ENCODE measurements around the gene SEC14L6. TPM values are rescaled to one million over a fixed set of nuclear protein-coding genes. Genes with fewer than 3 reads are reported as not detected.
A peak's percentile ranks its signal among the peaks of the same experiment; 100 is the strongest.
"Not testable (repeated sequence)": the region's sequence is repeated elsewhere in the genome, so short reads cannot be mapped to it uniquely, and the experiment has no call there.

The SEC14L6 gene
- polyA plus RNA-seq (2011; rRNA removed), result 0.06 and 0.19 TPM in 2 replicates
- not detected in 2 replicates for polyA minus RNA-seq (2011; rRNA and poly(A)+ RNA removed)

DNA sequence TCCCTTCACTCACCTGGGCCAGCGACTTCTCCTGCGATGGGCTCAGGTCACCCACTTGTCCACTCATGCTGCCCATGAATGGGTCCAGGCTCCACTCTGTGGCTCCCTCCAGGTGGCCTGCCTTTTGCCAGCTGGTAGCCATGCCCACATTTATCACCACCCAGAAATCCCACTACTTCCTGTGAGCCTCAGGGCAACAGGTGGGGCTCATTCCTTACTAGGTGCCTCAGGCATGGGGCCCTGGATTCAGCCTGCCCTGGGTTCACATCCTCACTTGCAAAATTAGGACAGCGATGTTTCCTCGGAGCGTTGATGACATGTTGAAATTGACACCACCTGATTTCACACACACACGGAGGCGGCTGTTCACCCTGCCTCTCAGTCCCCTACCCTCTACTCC, at the start of gene SEC14L6:
SEC14L6 (minus strand) TSS at position 126 of the 400 bp plus-strand sequence; CDS start at position 67, 59 bp downstream.
- CTCF ChIA-PET, result no interaction called here
- Histone ChIP-seq H3K27ac (ENCODE audit: low read depth, low read length) (no peak within 1 kb of the TSS), H3K4me3 (ENCODE audit: low read depth, low read length) (no peak within 1 kb of the TSS), H3K9me3 (ENCODE audit: control insufficient read depth, insufficient read depth, low read length) (no peaks in the 10 kb centered on the region; the same call in 1 of the 2 replicates), H3K27me3 (ENCODE audit: control insufficient read depth, insufficient read depth, low read length) (peaks cover 39% of the 10 kb centered on the region)
- DNase-seq (ENCODE audit: low read depth, low spot score), result no peak
- POLR2A ChIA-PET, result no interaction called here
- TF ChIP-seq, protein P1, sequence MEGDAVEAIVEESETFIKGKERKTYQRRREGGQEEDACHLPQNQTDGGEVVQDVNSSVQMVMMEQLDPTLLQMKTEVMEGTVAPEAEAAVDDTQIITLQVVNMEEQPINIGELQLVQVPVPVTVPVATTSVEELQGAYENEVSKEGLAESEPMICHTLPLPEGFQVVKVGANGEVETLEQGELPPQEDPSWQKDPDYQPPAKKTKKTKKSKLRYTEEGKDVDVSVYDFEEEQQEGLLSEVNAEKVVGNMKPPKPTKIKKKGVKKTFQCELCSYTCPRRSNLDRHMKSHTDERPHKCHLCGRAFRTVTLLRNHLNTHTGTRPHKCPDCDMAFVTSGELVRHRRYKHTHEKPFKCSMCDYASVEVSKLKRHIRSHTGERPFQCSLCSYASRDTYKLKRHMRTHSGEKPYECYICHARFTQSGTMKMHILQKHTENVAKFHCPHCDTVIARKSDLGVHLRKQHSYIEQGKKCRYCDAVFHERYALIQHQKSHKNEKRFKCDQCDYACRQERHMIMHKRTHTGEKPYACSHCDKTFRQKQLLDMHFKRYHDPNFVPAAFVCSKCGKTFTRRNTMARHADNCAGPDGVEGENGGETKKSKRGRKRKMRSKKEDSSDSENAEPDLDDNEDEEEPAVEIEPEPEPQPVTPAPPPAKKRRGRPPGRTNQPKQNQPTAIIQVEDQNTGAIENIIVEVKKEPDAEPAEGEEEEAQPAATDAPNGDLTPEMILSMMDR (IDR thresholded peaks at IDR 0.05; ENCODE audit: low read depth, low read length), result no peak

DNA sequence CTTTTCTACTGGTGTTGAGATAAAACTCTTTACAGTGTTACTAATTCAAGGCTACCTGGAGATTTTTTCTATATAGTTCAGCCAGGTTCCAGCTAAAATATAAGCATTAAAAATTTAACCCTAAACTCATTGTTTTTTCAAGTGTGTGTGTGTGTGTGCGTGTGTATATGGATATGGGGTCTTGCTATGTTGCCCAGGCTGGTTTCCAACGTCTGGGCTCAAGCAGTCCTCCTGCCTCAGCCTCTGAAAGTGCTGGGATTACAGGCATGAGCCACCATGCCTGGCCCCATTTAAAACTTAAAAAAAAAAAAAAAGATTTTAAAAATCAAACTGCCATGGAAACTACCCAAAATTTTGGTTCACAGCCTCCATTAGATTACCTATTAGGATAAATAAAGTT, 49.7 kb upstream of the SEC14L6 start:
- no peak for DNase-seq (ENCODE audit: low read depth, low spot score)
- Histone ChIP-seq H3K9me3 (ENCODE audit: control insufficient read depth, insufficient read depth, low read length) (no peaks in the 10 kb centered on the region; the same call in 1 of the 2 replicates), H3K27me3 (ENCODE audit: control insufficient read depth, insufficient read depth, low read length) (peaks cover 7% of the 10 kb centered on the region), H3K27ac (ENCODE audit: low read depth, low read length) (no peak overlapping the region), H3K4me3 (ENCODE audit: low read depth, low read length) (no peak overlapping the region)
- ChIA-PET CTCF (interaction anchor here (0.6 kb wide), 1 partner anchor 10 kb away, joined by 3 read pairs; no protein-coding TSS in a partner anchor), POLR2A (no interaction called here)
- TF ChIP-seq, protein P1 (IDR thresholded peaks at IDR 0.05; ENCODE audit: low read depth, low read length), result no peak

DNA sequence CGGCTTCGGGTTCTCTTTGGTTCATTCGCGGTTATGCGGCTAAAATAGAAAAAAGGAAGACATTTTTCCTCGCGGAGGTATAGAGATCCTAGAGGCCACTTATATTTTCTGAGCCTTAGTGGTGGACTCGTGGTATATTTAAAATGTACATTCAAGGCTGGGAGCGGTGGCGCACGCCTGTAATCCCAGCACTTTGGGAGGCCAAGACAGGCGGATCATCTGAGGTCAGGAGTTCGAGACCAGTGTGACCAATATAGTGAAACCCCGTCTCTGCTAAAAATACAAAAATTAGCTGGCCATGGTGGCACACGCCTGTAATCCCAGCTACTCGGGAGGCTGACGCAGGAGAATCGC, 45.8 kb upstream of the SEC14L6 start:
- H3K27ac ChIP-seq (ENCODE audit: low read depth, low read length); H3K27me3 ChIP-seq (ENCODE audit: control insufficient read depth, insufficient read depth, low read length); DNase-seq (ENCODE audit: low read depth, low spot score); H3K9me3 ChIP-seq (ENCODE audit: control insufficient read depth, insufficient read depth, low read length): not testable (repeated sequence)
- POLR2A ChIA-PET, result interaction anchor here (1.0 kb wide), 1 partner anchor 17 kb away, joined by 5 read pairs; the partner anchor contains the start of gene GAL3ST1
- H3K4me3 ChIP-seq (ENCODE audit: low read depth, low read length), result peak overlapping the region; percentile 44
- CTCF ChIA-PET, result interaction anchor here (0.9 to 1.0 kb wide), 2 partner anchors 14 to 42 kb away, joined by 3 to 4 read pairs; no protein-coding TSS in a partner anchor

DNA sequence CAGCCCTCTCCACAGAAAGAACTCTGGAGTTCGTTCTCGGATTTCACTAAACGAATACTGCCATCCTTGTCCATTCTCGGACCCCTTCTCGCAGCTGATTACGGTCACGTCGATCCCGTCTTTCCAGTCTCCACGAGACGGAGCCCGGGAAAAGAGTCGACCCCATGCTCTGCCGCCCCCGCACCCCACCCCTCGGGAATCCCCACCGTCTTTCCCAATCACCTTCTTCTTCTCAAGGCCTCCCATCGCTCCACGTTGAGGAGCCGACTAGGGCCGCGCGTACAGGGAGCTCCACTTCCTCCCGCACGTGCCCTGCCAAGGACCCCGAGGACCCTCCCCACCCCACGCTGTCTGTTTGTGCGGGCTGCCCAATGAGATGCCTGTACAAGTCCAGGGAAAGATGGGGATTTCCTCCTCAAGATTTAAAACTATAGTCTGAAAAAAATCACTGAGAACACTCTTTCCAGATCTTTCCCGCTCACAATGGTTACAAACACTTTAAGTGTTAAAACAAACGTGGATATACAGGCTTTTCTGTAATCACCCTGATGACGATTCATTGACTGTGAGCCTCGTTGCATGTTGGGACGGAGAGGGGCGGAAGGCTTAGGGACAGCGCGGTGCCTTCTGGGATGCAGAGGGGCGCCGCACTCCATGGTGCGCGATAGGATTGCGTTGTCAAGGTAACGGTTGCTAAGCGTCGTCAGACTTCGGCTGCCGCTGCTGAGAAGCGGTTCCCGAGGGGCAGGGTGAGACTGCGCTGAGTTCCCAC, 45.2 kb upstream of the SEC14L6 start, which contains the start of gene PES1:
PES1 (minus strand) TSS at position 323 of the 772 bp plus-strand sequence; CDS start at position 246, 77 bp downstream.
- Histone ChIP-seq H3K4me3 (ENCODE audit: low read depth, low read length) (peak within 1 kb of the TSS; percentile 87), H3K27me3 (ENCODE audit: control insufficient read depth, insufficient read depth, low read length) (peaks cover 3% of the 10 kb centered on the region), H3K9me3 (ENCODE audit: control insufficient read depth, insufficient read depth, low read length) (no peaks in the 10 kb centered on the region; the same call in 1 of the 2 replicates), H3K27ac (ENCODE audit: low read depth, low read length) (peak within 1 kb of the TSS; percentile 23)
- peak; percentile 98 for DNase-seq (ENCODE audit: low read depth, low spot score)
- ChIA-PET CTCF (interaction anchor here (0.9 to 1.0 kb wide), 2 partner anchors 14 to 43 kb away, joined by 3 to 4 read pairs; no protein-coding TSS in a partner anchor), POLR2A (interaction anchor here (1.0 kb wide), 1 partner anchor 17 kb away, joined by 5 read pairs; the partner anchor contains the start of gene GAL3ST1)
- TF ChIP-seq, protein P1 (IDR thresholded peaks at IDR 0.05; ENCODE audit: low read depth, low read length), result no peak

DNA sequence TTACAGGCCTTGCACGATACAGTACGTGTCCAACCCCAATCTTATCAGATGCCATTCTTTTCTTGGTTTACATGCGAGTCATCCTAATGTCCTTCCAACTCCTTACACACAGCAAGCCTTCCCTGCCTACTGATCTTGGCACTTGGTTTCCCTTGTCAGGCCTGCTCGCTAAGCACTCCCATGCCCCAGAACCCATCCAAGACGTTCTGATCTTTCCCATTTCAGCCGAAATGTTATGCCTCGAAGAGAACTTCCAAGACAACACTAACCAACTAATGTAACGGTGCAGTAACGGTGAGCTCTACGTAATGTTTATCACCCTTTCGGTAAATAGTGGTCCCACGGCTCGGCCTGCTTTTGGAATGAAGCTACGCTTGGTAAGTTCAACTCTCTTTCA, 44.6 kb upstream of the SEC14L6 start:
- Histone ChIP-seq H3K27ac (ENCODE audit: low read depth, low read length) (peak overlapping the region; percentile 23), H3K9me3 (ENCODE audit: control insufficient read depth, insufficient read depth, low read length) (no peaks in the 10 kb centered on the region), H3K27me3 (ENCODE audit: control insufficient read depth, insufficient read depth, low read length) (peaks cover 3% of the 10 kb centered on the region), H3K4me3 (ENCODE audit: low read depth, low read length) (peak overlapping the region; percentile 87)
- ChIA-PET POLR2A (interaction anchor here (1.0 kb wide), 1 partner anchor 16 kb away, joined by 5 read pairs; the partner anchor contains the start of gene GAL3ST1), CTCF (interaction anchor here (1.0 to 1.3 kb wide), 2 partner anchors 43 kb away, joined by 3 to 4 read pairs; no protein-coding TSS in a partner anchor)
- no peak for DNase-seq (ENCODE audit: low read depth, low spot score)
- TF ChIP-seq, protein P1 (IDR thresholded peaks at IDR 0.05; ENCODE audit: low read depth, low read length), result no peak
